GM21447 (cell line): ENCODE results near the gene CSGALNACT2.
"Not testable (repeated sequence)": the region's sequence is repeated elsewhere in the genome, so short reads cannot be mapped to it uniquely, and the experiment has no call there.

ENCODE experiments used
- ATAC-seq: cut with Tn5 transposase; IDR thresholded peaks from one replicate; pipeline ENCODE4 v1.9.1; 2021; ENCODE audit not compliant: unreplicated experiment

Gene CSGALNACT2

GRCh38 chr10:43138021-43138756, at the start of gene CSGALNACT2:
TSS of gene CSGALNACT2 (plus strand) at chr10:43138445. CDS start at chr10:43155150, 16,705 bp downstream.
- peak; percentile 56 for ATAC-seq

GRCh38 chr10:43089519-43089918, 48.7 kb upstream of the CSGALNACT2 start:
- no peak for ATAC-seq

- no peak for ATAC-seq
Measured at GRCh38 chr10:43090188-43090587, 48.1 kb upstream of the CSGALNACT2 start.

- ATAC-seq: no peak
Measured at GRCh38 chr10:43090664-43091063, 47.6 kb upstream of the CSGALNACT2 start.

GRCh38 chr10:43091846-43092245, 46.4 kb upstream of the CSGALNACT2 start:
- ATAC-seq: no peak

- ATAC-seq: no peak
Measured at GRCh38 chr10:43093423-43094076, 44.7 kb upstream of the CSGALNACT2 start.

GRCh38 chr10:43094085-43094484, 44.2 kb upstream of the CSGALNACT2 start:
- ATAC-seq: no peak

- not testable (repeated sequence) for ATAC-seq
Measured at GRCh38 chr10:43099339-43099738, 38.9 kb upstream of the CSGALNACT2 start.

GRCh38 chr10:43099928-43100327, 38.3 kb upstream of the CSGALNACT2 start:
- no peak for ATAC-seq

GRCh38 chr10:43100366-43100765, 37.9 kb upstream of the CSGALNACT2 start:
- ATAC-seq: no peak

GRCh38 chr10:43102063-43102828, 36.0 kb upstream of the CSGALNACT2 start:
- no peak for ATAC-seq

GRCh38 chr10:43105102-43105955, 32.9 kb upstream of the CSGALNACT2 start:
- peak; percentile 76 for ATAC-seq

GRCh38 chr10:43105956-43106229, 32.4 kb upstream of the CSGALNACT2 start:
- no peak for ATAC-seq

- ATAC-seq: no peak
Measured at GRCh38 chr10:43106256-43107091, 31.8 kb upstream of the CSGALNACT2 start.

GRCh38 chr10:43108951-43109350, 29.3 kb upstream of the CSGALNACT2 start:
- ATAC-seq: no peak

GRCh38 chr10:43109671-43110249, 28.5 kb upstream of the CSGALNACT2 start:
- ATAC-seq: no peak

- ATAC-seq: peak; percentile 70
Measured at GRCh38 chr10:43110338-43111071, 27.7 kb upstream of the CSGALNACT2 start.

- ATAC-seq: no peak
Measured at GRCh38 chr10:43111101-43111500, 27.1 kb upstream of the CSGALNACT2 start.
